SU-DHL-6 (cell line): ENCODE results near the gene PACS1.

Experiments used
- EZH2phosphoT487 ChIP-seq: fragments of 200-600 bp; sonication (generic), shearing (Covaris generic); conservative IDR thresholded peaks from 2 replicates; pipeline ENCODE4 v1.6.1; 2018; ENCODE audit warnings: mild to moderate bottlenecking, antibody characterized with exemption, low read length, moderate library complexity, mixed read lengths
- TF ChIP-seq, protein P1 (sequence below): fragments of 200-600 bp; sonication (generic); IDR thresholded peaks from one replicate; pipeline ENCODE4 v1.5.1; 2017; ENCODE audit warnings: antibody characterized with exemption, mild to moderate bottlenecking, low read length, moderate library complexity; ENCODE audit not compliant: insufficient read depth, poor library complexity, severe bottlenecking

DNA sequence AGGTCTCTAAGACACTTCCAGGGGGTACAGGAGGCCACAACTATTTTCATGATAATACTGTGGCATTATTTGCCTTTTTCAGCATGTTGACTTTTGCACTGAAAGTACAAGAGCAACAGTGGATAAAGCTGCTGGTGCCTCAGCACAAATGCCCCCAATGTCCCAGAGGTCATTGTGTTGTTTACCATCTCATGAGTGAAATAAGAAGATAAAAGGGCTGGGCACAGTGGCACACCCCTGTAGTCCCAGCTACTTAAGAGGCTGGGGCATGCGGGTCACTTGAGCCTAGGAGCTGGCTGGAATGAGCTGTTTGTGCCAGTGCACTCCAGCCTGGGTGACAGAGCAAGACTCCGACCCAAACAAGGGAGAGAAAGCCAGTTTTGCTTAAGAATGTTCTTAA lies 125.8 kb downstream of the PACS1 start:
- TF ChIP-seq, protein P1, sequence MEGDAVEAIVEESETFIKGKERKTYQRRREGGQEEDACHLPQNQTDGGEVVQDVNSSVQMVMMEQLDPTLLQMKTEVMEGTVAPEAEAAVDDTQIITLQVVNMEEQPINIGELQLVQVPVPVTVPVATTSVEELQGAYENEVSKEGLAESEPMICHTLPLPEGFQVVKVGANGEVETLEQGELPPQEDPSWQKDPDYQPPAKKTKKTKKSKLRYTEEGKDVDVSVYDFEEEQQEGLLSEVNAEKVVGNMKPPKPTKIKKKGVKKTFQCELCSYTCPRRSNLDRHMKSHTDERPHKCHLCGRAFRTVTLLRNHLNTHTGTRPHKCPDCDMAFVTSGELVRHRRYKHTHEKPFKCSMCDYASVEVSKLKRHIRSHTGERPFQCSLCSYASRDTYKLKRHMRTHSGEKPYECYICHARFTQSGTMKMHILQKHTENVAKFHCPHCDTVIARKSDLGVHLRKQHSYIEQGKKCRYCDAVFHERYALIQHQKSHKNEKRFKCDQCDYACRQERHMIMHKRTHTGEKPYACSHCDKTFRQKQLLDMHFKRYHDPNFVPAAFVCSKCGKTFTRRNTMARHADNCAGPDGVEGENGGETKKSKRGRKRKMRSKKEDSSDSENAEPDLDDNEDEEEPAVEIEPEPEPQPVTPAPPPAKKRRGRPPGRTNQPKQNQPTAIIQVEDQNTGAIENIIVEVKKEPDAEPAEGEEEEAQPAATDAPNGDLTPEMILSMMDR, result no peak
- no peak for TF ChIP-seq EZH2phosphoT487
